Measurements from ENCODE around the gene UGT1A1. TPM values are rescaled to one million over a fixed set of nuclear protein-coding genes. Genes with fewer than 3 reads are reported as not detected.
"Not testable (repeated sequence)": the region's sequence is repeated elsewhere in the genome, so short reads cannot be mapped to it uniquely, and the experiment has no call there.

UGT1A1 gene
- total RNA-seq, 2 donors from 2014 or later: not detected

- H3K27ac ChIP-seq: no peak within 1 kb of the TSS
- no peaks in the 10 kb centered on the region for H3K9me3 ChIP-seq
- no peak for DNase-seq (ENCODE audit: low spot score)
- no peaks in the 10 kb centered on the region for H3K27me3 ChIP-seq
- no peaks in the 10 kb centered on the region for H3K4me1 ChIP-seq
- no peak within 1 kb of the TSS for H3K4me3 ChIP-seq
- H3K36me3 ChIP-seq: no peaks in the 10 kb centered on the region
- no peak for TF ChIP-seq CTCF (IDR thresholded peaks at IDR 0.05)
These were observed 41.5 kb upstream of the UGT1A1 start, which contains the start of gene UGT1A4 for GRCh38 chr2:233718552-233718951. Gene UGT1A4 (plus strand): TSS chr2:233718736. CDS start chr2:233718821, 85 bp downstream.

DNA sequence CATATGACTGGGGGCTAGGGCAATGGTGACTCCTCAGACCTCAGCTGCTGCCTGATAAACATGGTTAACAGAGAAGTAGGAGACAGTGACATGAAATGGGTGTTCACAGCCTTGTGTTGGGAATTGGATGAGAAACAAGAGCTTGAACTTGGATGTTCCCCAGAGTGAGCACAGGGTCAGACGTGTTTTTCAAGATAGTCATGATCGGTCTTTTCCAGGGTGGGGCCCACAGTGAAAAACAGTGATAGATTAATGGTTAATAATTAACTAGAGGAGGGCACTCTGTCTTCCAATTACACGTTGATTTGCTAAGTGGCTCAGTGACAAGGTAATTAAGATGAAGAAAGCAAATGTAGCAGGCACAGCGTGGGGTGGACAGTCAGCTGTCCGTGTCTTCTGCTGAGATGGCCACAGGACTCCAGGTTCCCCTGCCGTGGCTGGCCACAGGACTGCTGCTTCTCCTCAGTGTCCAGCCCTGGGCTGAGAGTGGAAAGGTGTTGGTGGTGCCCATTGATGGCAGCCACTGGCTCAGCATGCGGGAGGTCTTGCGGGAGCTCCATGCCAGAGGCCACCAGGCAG is 31.3 kb upstream of the UGT1A1 start, which contains the start of gene UGT1A3:
TSS of gene UGT1A3 (plus strand) at position 320 of the 579 bp plus-strand sequence. CDS start at position 405, 85 bp downstream.
- Histone ChIP-seq H3K4me1 (no peaks in the 10 kb centered on the region), H3K27me3 (no peaks in the 10 kb centered on the region), H3K4me3 (no peak within 1 kb of the TSS), H3K27ac (no peak within 1 kb of the TSS), H3K36me3 (no peaks in the 10 kb centered on the region), H3K9me3 (no peaks in the 10 kb centered on the region)
- no peak for DNase-seq (ENCODE audit: low spot score)
- TF ChIP-seq CTCF (IDR thresholded peaks at IDR 0.05): no peak

GRCh38 chr2:233736868-233737653 is 23.0 kb upstream of the UGT1A1 start:
- DNase-seq (ENCODE audit: low spot score); H3K9me3 ChIP-seq; H3K36me3 ChIP-seq; H3K4me3 ChIP-seq; H3K4me1 ChIP-seq; H3K27ac ChIP-seq; H3K27me3 ChIP-seq: not testable (repeated sequence)

DNA sequence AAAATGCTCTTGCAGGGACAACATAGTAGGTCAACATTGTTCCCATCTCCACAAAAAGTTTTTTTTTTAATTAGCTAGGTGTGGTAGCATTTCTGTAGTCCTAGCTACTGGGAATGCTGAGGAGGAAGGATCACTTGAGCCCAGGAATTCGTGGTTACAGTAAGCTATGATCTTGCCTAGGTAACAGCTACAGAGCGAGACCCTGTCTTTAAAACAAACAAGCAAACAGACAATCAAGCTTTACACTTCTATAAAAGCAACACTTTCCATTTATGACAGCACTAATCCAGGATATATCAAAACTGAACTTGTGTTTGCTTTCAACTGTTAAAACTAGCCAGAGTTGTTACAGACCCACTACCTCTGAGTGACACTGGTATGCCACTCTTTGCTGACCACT is 19.2 kb upstream of the UGT1A1 start:
- H3K4me3 ChIP-seq: no peak overlapping the region
- H3K27me3 ChIP-seq: no peaks in the 10 kb centered on the region
- no peaks in the 10 kb centered on the region for H3K36me3 ChIP-seq
- no peak overlapping the region for H3K27ac ChIP-seq
- no peaks in the 10 kb centered on the region for H3K4me1 ChIP-seq
- DNase-seq (ENCODE audit: low spot score): no peak
- H3K9me3 ChIP-seq: no peaks in the 10 kb centered on the region
- TF ChIP-seq CTCF (IDR thresholded peaks at IDR 0.05): no peak

DNA sequence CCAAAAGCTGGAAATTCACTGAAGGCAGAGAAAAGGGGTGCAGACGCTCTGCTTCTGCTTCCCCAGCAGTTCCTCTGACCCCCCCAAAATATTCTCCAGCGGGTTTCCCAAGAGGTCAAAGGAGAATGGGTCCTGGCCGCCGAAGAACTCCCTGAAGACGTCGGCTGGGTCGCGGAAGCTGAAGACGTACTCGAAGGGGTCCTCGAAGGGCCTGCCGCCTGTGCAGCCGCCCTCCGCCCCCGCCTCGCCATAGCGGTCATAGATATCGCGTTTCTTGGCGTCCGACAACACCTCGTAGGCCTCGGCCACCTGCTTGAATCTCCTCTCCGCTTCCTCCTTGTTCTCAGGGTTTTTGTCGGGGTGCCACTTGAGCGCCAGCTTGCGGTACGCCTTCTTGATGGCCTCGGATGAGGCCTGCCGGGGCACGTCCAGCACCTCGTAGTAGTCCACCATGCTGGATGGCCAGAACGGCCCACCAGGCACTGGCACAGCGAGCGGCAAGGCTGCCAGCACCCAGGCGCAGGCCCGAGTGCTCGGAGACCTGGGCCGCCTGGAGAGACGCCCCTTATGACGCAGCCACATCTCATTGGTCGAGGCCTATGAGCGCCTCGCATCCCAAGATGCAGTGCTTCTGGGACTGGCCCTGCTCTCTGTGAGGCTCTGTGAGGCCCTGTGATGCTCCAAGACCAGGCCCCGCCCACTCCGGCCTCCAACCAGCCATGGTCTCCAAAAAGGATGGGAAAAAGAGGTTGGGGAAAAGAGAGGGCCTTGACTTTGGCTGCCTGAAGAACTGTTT is 16.4 kb upstream of the UGT1A1 start:
- Histone ChIP-seq H3K4me3 (no peak overlapping the region), H3K4me1 (no peaks in the 10 kb centered on the region), H3K9me3 (no peaks in the 10 kb centered on the region), H3K27me3 (no peaks in the 10 kb centered on the region), H3K27ac (no peak overlapping the region), H3K36me3 (no peaks in the 10 kb centered on the region)
- no peak for TF ChIP-seq CTCF (IDR thresholded peaks at IDR 0.05)
- no peak for DNase-seq (ENCODE audit: low spot score)

Data from right atrium auricular region (tissue), 2 donors.